GM23248 (cell line): ENCODE measurements around the gene RBBP5.

Experiments
- EZH2 ChIP-seq: fragments of 200-600 bp; sonication (generic); IDR thresholded peaks from 2 replicates; pipeline ENCODE4 v1.6.1; 2018; ENCODE audit warnings: antibody characterized with exemption, mild to moderate bottlenecking; ENCODE audit not compliant: insufficient read depth, poor library complexity, severe bottlenecking
- EZH2phosphoT487 ChIP-seq: fragments of 200-600 bp; sonication (generic); IDR thresholded peaks from 2 replicates; pipeline ENCODE4 v1.6.1; 2018; ENCODE audit warnings: antibody characterized with exemption, moderate library complexity, mild to moderate bottlenecking, low read depth; ENCODE audit not compliant: insufficient read depth

DNA sequence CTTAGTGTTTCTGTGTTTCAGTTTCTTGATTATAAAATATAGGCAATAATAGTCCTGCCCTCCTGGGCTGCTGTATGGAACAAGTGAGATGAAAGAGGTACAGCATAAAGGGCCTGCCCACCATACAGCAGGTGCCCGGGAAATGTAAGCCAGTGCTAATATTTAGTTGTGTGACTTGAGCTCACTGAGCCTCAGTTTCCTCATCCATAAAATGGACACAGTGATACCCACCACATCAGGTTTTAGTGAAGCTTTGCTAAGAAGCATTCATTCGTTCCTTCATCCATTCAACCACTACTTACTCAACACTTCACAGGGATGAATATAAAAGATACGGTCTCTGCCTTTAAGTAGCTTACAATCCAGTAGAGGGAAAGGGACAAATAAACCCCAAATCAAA lies 58.9 kb downstream of the RBBP5 start:
- TF ChIP-seq EZH2: no peak
- TF ChIP-seq EZH2phosphoT487: no peak
